Keratinocyte (primary cell): ENCODE results near the gene GLT8D1. TPM values are rescaled to one million over a fixed set of nuclear protein-coding genes. Genes with fewer than 3 reads are reported as not detected.

Experiments used
- DNase-seq: peaks from one replicate; pipeline ENCODE4 v3.0.0-alpha.2; 2011; ENCODE audit warnings: low read depth, missing footprints, low spot score
- FAIRE-seq: peaks from 2 replicates; lab custom pipeline; 2011; peaks lifted over from hg19 to GRCh38; lab: Jason Lieb, UNC
- H2AFZ ChIP-seq: 2 replicates; pipeline ENCODE4 v1.6.0; 2012; ENCODE audit warnings: low read length, control low read depth, inconsistent platforms; ENCODE audit not compliant: control insufficient read depth
- H3K27ac ChIP-seq: 2 replicates; pipeline ENCODE4 v1.5.1; 2011; ENCODE audit warnings: low read length; ENCODE audit not compliant: control insufficient read depth, insufficient read depth
- H3K27me3 ChIP-seq: 3 replicates; pipeline ENCODE4 v1.6.0; 2011; ENCODE audit warnings: low read length; ENCODE audit not compliant: control insufficient read depth, insufficient read depth; ENCODE audit errors: extremely low read depth
- H3K36me3 ChIP-seq, 2 experiments: 2 replicates in 1 of 2; 3 replicates in 1 of 2; pipeline ENCODE4 v1.5.1; 2011; ENCODE audit warnings: low read length in 2 of 2, mild to moderate bottlenecking in 1 of 2; ENCODE audit not compliant: control insufficient read depth in 2 of 2, insufficient read depth in 2 of 2; ENCODE audit errors: extremely low read depth in 1 of 2
- H3K4me1 ChIP-seq: 3 replicates; pipeline ENCODE4 v1.5.1; 2011; ENCODE audit warnings: low read length; ENCODE audit not compliant: control insufficient read depth, insufficient read depth; ENCODE audit errors: extremely low read depth
- H3K4me2 ChIP-seq: 3 replicates; pipeline ENCODE4 v1.6.0; 2011; ENCODE audit warnings: low read depth, low read length; ENCODE audit not compliant: control insufficient read depth, insufficient read depth; ENCODE audit errors: extremely low read depth
- H3K4me3 ChIP-seq, 3 experiments: fragments of 200-600 bp in 1 of 3; sonication (generic) in 1 of 3; 2 replicates in 2 of 3; 3 replicates in 1 of 3; pipeline ENCODE4 v1.5.1; 2011 to 2016; ENCODE audit warnings: low read length in 3 of 3, mild to moderate bottlenecking in 3 of 3, control low read depth in 2 of 3, inconsistent platforms in 1 of 3, low read depth in 1 of 3, mixed read lengths in 1 of 3, mixed run types in 1 of 3, moderate library complexity in 1 of 3; ENCODE audit not compliant: control insufficient read depth in 2 of 3, insufficient read depth in 2 of 3; ENCODE audit errors: extremely low read depth in 1 of 3
- H3K79me2 ChIP-seq: 2 replicates; pipeline ENCODE4 v1.6.0; 2012; ENCODE audit warnings: low read length; ENCODE audit not compliant: control insufficient read depth, insufficient read depth
- H3K9ac ChIP-seq: 3 replicates; pipeline ENCODE4 v1.6.0; 2011; ENCODE audit warnings: low read length; ENCODE audit not compliant: control insufficient read depth, insufficient read depth; ENCODE audit errors: extremely low read depth
- H3K9me1 ChIP-seq: 3 replicates; pipeline ENCODE4 v1.6.0; 2011; ENCODE audit warnings: low read length; ENCODE audit not compliant: control insufficient read depth, insufficient read depth; ENCODE audit errors: extremely low read depth
- H3K9me3 ChIP-seq: 2 replicates; pipeline ENCODE4 v1.5.1; 2012; ENCODE audit warnings: low read depth, low read length; ENCODE audit not compliant: control insufficient read depth
- H4K20me1 ChIP-seq: 3 replicates; pipeline ENCODE4 v1.6.0; 2011; ENCODE audit warnings: low read length; ENCODE audit not compliant: control insufficient read depth, insufficient read depth; ENCODE audit errors: extremely low read depth
- CTCF ChIP-seq, 3 experiments: IDR thresholded peaks in 1 of 3; conservative IDR thresholded peaks in 1 of 3; optimal IDR thresholded peaks in 1 of 3; 2 replicates in 2 of 3; 3 replicates in 1 of 3; pipeline versions ENCODE3 to v1.5.1; 2011; ENCODE audit warnings: low read length in 3 of 3, mild to moderate bottlenecking in 3 of 3, moderate library complexity in 2 of 3, control low read depth in 1 of 3, inconsistent platforms in 1 of 3; ENCODE audit not compliant: insufficient read depth in 2 of 3; ENCODE audit errors: extremely low read depth in 1 of 3
- EZH2 ChIP-seq: IDR thresholded peaks from one replicate; pipeline ENCODE4 v1.6.1; 2012; ENCODE audit warnings: inconsistent platforms, mild to moderate bottlenecking, low read length, moderate library complexity
- dilution Hi-C: fragments of 300-500 bp; cut with MboI; formaldehyde crosslinking; loops from one replicate; pipeline ENCODE4 v1.7.0; 2020; ENCODE audit warnings: low sequenced_read_pairs; ENCODE audit not compliant: extremely low pct_ligation_motif_present
- polyA plus RNA-seq, 5 experiments: library from polyadenylated mRNA; depleted of rRNA in 3 of 5; stranded (reverse) in 3 of 5; stranded (forward) in 1 of 5; unstranded in 1 of 5; fragments of >200 nt; gene quantifications; 1 replicate in 1 of 5; 2 replicates in 3 of 5; 3 replicates in 1 of 5; pipeline versions ENCODE4 v1.2.1 to v1.2.3, GENCODE V29; 2011 to 2012; ENCODE audit warnings: missing spikeins in 2 of 5, low read depth in 1 of 5, low replicate concordance in 1 of 5

GLT8D1 gene
- polyA plus RNA-seq, 1 donor (not counting 4 experiments of a cell fraction or from before 2014, with no cell fraction given) = 66.4 TPM

DNA sequence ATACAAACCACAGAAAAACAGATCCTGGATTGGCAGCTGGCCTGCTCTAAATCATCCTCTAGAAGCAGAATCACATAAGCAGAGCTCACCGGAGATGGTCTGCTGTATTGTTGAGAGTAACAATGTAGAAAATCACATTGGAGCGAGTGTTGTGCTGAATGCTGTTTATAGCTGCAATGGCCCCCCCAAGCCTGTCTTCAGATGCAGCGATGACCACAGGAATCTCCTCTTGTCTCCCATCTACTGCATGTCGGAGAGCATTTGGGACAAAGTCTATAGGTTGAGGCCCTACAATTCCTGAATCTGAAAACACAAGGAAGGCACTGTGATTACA lies 8.0 kb downstream of the GLT8D1 start:
- Histone ChIP-seq H4K20me1 (peaks cover 5% of the 10 kb centered on the region), H3K79me2 (peaks cover 12% of the 10 kb centered on the region), H3K27ac (no peak overlapping the region), H3K4me3 (no peak overlapping the region), H3K27me3 (no peaks in the 10 kb centered on the region), H3K9me1 (no peaks in the 10 kb centered on the region), H3K36me3 (peaks cover 23 to 32% of the 10 kb centered on the region in 2 experiments), H2AFZ (no peak overlapping the region), H3K9ac (no peak overlapping the region), H3K4me1 (no peaks in the 10 kb centered on the region), H3K4me2 (no peak overlapping the region), H3K9me3 (no peaks in the 10 kb centered on the region)
- TF ChIP-seq CTCF (optimal IDR thresholded peaks at IDR 0.05 in 1 of 3, IDR thresholded peaks at IDR 0.05 in 1 of 3, conservative IDR thresholded peaks at IDR 0.05 in 1 of 3; ENCODE audit: extremely low read depth in 1 of 3, insufficient read depth in 2 of 3, low read length in 3 of 3) = no peak
- no peak for TF ChIP-seq EZH2
- dilution Hi-C loops = no loop called here
- no peak for FAIRE-seq
- no peak for DNase-seq

- H3K9me3 ChIP-seq = no peaks in the 10 kb centered on the region
- dilution Hi-C loops = no loop called here
- no peak overlapping the region for H2AFZ ChIP-seq
- no peaks in the 10 kb centered on the region for H3K9me1 ChIP-seq
- peaks cover 27 to 35% of the 10 kb centered on the region in 2 experiments for H3K36me3 ChIP-seq
- no peak overlapping the region for H3K27ac ChIP-seq
- H3K4me3 ChIP-seq = no peak overlapping the region
- peaks cover 6% of the 10 kb centered on the region for H3K79me2 ChIP-seq
- H3K4me2 ChIP-seq = no peak overlapping the region
- FAIRE-seq (no peak), DNase-seq (no peak)
- no peak overlapping the region for H3K9ac ChIP-seq
- TF ChIP-seq CTCF (optimal IDR thresholded peaks at IDR 0.05 in 1 of 3, IDR thresholded peaks at IDR 0.05 in 1 of 3, conservative IDR thresholded peaks at IDR 0.05 in 1 of 3; ENCODE audit: extremely low read depth in 1 of 3, insufficient read depth in 2 of 3, low read length in 3 of 3) (no peak), EZH2 (no peak)
- H3K27me3 ChIP-seq = no peaks in the 10 kb centered on the region
- peaks cover 5% of the 10 kb centered on the region for H4K20me1 ChIP-seq
- no peaks in the 10 kb centered on the region for H3K4me1 ChIP-seq
Measured at GRCh38 chr3:52696830-52697631, 8.6 kb downstream of the GLT8D1 start.
